GM19239 (cell line): ENCODE data around the gene NEU3.
"Not testable (repeated sequence)": the region's sequence is repeated elsewhere in the genome, so short reads cannot be mapped to it uniquely, and the experiment has no call there.

Experiments
- DNase-seq: peaks from one replicate; pipeline ENCODE4 v3.0.0; 2011; ENCODE audit warnings: low spot score; ENCODE audit not compliant: insufficient read length
- FAIRE-seq: peaks from 2 replicates; lab custom pipeline; 2011; peaks lifted over from hg19 to GRCh38; lab: Jason Lieb, UNC

NEU3 gene

GRCh38 chr11:74988541-74989259, at the start of gene NEU3:
TSS of gene NEU3 (plus strand) at chr11:74988933. CDS start at chr11:74989061, 128 bp downstream.
- FAIRE-seq (peak; percentile 95), DNase-seq (peak; percentile 72)

DNA sequence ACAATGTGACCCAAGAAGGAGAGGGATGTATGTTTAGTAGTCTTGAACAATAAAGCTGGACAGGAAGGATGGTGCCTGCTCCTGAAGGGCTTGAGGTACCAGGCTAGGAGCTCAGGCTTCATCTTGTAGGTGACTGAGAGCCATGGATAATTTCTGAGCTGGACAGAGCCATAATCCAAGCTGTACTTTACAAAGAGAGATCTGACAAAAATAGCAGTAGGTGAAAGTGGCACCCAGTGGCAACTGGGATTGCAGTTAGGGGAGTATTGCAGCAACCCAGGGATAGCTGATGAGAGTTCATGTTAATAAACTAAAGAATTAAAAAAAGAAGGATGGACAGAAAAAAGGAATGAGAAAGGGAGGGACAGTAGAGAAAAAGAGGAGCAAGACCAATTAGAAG, 47.2 kb upstream of the NEU3 start:
- no peak for FAIRE-seq

GRCh38 chr11:74942073-74942759, 46.5 kb upstream of the NEU3 start:
- DNase-seq = no peak
- FAIRE-seq = no peak

More for the DNA sequence above, 47.2 kb upstream of the NEU3 start:
- no peak for DNase-seq

- FAIRE-seq = no peak
- no peak for DNase-seq
These were observed 40.2 kb upstream of the NEU3 start for GRCh38 chr11:74948546-74948897.

DNA sequence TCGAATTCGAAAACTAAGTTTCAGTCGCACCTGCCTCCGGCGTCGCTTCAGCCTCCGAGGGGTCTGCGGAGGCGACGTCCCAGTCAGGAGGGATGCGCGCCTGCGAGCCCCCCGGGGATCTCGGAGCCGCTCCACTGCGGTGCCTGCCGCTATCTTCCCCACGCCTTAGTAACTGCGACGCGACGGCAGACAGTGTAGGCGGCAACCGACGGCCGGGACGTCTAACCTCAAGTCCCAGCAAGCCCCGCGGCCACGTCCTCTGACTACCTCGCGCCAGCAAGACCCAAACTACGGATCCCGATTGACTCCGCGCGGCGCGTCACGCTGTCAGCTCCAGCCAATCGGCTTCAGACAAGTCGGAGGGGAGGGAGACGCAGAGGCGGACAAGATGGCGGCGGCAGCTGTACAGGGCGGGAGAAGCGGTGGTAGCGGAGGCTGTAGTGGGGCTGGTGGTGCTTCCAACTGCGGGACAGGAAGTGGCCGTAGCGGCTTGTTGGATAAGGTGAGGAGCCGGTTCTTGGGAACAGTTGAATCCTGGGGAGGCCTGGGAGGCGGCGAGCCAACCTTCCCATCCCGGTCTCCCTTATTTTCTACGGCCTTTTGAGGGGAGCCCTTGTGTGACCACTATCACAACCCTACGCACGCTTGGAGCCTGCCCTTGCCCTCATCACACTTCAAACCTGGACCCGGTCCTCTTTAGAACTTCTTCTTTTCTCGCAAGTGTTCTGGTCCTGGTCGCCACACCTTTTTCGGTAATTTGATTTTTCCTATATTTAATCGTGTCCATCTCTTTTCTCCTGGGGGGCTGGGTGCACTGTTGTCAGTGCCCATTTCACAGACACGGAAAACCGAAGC, 39.6 kb upstream of the NEU3 start, which contains the start of the genes SPCS2 and XRRA1:
Gene SPCS2, plus strand, starts transcription at position 369 of the 855 bp plus-strand sequence. Its CDS starts 20 bp downstream, at position 389.
Gene XRRA1, minus strand, starts transcription at position 194 of the 855 bp plus-strand sequence. CDS start 8,213 bp downstream, outside the sequence.
- FAIRE-seq = peak; percentile 98
- peak; percentile 82 for DNase-seq

- FAIRE-seq = peak; percentile 53
These were observed 39.0 kb upstream of the NEU3 start for GRCh38 chr11:74949753-74950137.

DNA sequence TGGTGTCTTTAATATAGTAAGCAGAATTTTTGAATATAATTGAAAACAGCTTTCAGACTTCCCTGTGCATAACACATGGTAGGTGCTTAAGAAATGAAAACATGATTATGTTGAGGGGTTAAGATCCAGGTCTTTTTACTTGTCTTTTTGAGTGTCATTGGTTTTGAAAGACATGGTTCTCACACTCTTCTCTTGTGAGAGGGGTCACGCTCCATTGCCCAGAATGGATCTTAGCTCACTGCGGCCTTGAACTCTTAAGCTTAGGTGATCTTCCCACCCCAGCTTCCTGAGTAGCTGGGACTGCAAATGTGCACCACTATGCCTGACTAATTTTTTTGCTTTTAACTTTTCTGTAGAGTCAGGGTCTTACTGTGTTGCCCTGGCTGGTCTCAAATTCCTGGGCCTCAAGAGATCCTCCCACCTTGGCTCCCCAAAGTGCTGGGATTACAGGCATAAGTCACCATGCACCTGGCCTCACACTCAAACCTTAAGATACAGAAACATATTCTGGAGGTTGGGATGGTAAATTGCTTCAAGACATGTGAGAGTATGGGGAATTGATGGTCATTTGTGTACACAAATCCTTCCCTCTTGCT, 38.3 kb upstream of the NEU3 start:
- peak; percentile 82 for FAIRE-seq
- DNase-seq = no peak

More at GRCh38 chr11:74949753-74950137, 39.0 kb upstream of the NEU3 start:
- no peak for DNase-seq

GRCh38 chr11:74951226-74951625, 37.5 kb upstream of the NEU3 start:
- DNase-seq (no peak), FAIRE-seq (peak; percentile 70)

GRCh38 chr11:74952752-74953151, 36.0 kb upstream of the NEU3 start:
- DNase-seq (no peak), FAIRE-seq (no peak)

DNA sequence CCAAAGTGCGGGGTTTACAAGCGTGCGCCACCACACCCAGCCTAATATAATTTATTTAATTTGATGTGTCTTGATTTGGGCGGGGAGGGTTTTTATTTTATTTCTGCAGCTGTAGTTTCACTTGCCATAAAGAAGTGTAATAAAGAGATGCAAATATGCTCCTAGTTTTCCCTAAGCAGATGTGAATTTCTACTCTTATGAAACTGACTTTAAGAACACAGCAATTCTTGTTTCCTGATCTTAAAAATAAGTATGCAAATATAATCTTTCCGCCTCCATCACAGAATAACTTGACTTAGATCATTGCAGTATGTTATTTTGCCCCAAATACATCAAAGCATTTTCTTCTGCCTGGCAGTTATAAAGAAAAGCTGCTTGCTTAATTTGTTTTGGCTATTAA, 35.3 kb upstream of the NEU3 start:
- DNase-seq (no peak), FAIRE-seq (peak; percentile 80)

DNA sequence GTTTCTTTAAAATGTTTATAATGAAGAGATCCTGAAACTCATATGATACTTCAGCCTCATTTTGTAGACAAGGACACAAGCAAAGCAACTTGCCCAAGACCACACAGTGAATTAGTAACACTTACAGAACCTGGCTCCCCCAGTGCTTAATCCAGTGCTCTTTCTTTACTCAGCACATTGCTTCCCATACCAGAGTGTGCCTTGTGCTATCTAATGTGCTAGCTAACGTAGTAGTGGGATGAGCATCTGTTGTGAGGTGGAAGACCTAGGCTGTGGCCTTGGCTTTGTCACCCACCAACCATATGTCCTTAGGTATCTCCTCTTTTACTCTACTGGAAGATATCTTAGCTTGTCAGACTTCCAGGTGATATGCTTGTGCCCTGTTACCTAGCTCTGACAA, 34.5 kb upstream of the NEU3 start:
- no peak for DNase-seq
- peak; percentile 49 for FAIRE-seq

GRCh38 chr11:74956397-74957015, 32.2 kb upstream of the NEU3 start:
- DNase-seq (no peak), FAIRE-seq (no peak)

DNA sequence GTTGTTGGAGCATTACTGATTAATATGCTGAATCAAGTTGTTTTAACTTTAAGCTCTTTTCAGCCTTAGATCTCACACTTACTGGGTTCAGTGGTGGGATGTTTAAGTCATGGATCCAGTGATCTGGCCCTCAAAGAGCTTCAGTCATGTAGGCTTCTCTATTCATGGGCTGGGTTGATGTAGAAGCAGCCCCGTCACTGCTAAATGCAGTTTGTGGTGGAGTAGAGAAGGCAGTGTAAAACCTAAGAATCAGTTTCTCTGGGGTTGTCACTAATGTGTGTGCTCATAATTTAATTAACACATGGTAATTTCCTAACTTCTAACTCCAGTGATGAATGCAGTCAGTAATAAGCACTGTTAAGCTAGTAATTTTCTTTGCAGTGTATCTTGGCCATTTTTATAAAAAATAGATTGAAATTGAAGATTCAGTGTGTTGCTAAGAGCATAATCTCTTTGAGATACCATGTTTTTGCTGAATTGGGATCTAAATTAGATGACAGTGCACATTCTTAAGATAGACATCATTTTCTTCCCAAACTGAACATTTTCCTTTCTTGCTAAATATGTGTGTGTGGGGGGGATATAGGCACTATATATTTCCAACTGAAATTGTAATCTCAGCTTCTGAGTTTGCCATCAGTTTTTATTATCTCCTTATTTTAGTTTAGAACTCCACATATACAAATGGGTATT, 30.6 kb upstream of the NEU3 start:
- no peak for DNase-seq
- FAIRE-seq = no peak

GRCh38 chr11:74960128-74960527, 28.6 kb upstream of the NEU3 start:
- FAIRE-seq, DNase-seq: not testable (repeated sequence)

- DNase-seq (no peak), FAIRE-seq (no peak)
These were observed 22.1 kb upstream of the NEU3 start for GRCh38 chr11:74966651-74967050.

DNA sequence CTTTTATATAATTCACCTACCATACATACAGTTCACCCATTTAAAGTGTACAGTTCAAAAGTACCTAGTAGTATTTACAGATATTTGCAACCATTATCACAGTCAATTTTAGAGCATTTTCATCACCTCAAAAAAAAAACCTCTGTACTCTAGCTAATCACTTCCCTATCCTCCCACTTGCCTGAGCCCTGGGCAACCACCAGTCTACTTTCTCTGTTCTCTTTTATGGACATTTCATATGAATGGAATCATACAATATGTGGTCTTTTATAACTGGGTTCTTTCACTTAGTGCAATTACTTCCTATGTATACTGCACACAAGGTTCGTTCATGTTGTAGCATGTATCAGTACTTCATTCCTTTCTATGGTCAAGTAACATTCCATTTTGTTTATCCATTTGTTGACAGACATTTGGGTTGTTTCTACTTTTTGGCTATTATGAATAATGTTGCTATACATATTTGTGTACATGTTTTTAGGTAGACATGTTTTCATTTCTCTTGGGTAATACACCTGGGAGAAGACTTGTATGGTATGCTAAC, 17.8 kb upstream of the NEU3 start:
- FAIRE-seq (no peak), DNase-seq (no peak)

- DNase-seq = no peak
These were observed 17.3 kb upstream of the NEU3 start for GRCh38 chr11:74971424-74971823.

DNA sequence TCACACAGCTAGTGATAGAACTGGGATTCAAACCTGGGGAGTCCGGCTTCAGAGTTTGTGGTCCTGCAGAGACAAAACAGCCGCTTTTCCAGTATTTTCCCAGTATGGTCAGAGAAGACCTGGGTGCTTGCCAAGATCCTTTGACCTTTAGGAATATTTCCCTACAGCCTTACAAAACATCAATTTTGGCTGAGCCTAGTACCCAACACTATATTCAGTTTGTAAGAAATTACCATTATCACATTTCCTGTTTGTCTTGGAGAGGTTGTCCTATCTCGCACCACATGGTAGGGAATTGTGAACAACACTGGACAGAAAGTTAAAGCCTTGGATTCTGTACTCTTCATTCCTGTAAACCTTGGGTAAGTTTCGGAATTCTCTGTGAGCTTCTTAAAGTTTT, 10.7 kb upstream of the NEU3 start:
- no peak for DNase-seq
- no peak for FAIRE-seq

More at GRCh38 chr11:74971424-74971823, 17.3 kb upstream of the NEU3 start:
- no peak for FAIRE-seq

GRCh38 chr11:74980634-74981033, 8.1 kb upstream of the NEU3 start:
- FAIRE-seq = no peak
- DNase-seq = no peak
